ENCODE measurements around the gene ROCK2.

DNA sequence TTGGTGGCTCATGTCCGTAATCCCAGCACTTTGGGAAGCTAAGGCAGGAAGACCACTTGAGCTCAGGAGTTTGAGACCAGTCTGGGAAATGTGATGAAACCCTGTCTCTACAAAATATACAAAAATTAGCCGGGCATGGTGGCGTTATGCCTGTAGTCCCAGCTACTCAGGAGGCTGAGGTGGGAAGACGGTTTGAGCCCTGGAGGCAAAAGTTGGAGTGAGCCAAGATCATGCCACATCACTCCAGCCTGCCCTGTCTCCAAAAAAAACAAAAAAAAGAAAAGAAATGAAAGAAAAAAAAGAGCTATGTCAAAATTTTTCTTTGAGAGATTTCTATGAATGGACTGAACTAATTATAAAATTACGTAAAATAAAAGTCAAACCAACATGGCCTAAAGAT lies 34.7 kb downstream of the ROCK2 start:
- no peak for TF ChIP-seq CTCF (conservative IDR thresholded peaks at IDR 0.05 in 1 of 2, IDR thresholded peaks at IDR 0.05 in 1 of 2; ENCODE audit: low read depth in 1 of 2, low read length in 2 of 2)
- TF ChIP-seq EZH2 (IDR thresholded peaks at IDR 0.05; ENCODE audit: low read length, missing control alignments): no peak
